Lower leg skin (tissue), 3 donors: ENCODE data around the gene MEAK7.

Experiments
- POLR2A ChIP-seq, 2 donors: fragments of 450-650 bp; IDR thresholded peaks; one replicate each; pipeline ENCODE4 v1.6.1; 2016 to 2017; ENCODE audit warnings: antibody characterized with exemption in 2 of 2, mild to moderate bottlenecking in 1 of 2, moderate library complexity in 1 of 2
- TF ChIP-seq, protein P1 (sequence below), 3 donors: fragments of 450-650 bp; IDR thresholded peaks; one replicate each; pipeline ENCODE4 v1.5.1; 2016; ENCODE audit warnings: antibody characterized with exemption in 3 of 3, mild to moderate bottlenecking in 3 of 3, moderate library complexity in 2 of 3

GRCh38 chr16:84526794-84527531 is 22.5 kb upstream of the MEAK7 start:
- TF ChIP-seq, protein P1, sequence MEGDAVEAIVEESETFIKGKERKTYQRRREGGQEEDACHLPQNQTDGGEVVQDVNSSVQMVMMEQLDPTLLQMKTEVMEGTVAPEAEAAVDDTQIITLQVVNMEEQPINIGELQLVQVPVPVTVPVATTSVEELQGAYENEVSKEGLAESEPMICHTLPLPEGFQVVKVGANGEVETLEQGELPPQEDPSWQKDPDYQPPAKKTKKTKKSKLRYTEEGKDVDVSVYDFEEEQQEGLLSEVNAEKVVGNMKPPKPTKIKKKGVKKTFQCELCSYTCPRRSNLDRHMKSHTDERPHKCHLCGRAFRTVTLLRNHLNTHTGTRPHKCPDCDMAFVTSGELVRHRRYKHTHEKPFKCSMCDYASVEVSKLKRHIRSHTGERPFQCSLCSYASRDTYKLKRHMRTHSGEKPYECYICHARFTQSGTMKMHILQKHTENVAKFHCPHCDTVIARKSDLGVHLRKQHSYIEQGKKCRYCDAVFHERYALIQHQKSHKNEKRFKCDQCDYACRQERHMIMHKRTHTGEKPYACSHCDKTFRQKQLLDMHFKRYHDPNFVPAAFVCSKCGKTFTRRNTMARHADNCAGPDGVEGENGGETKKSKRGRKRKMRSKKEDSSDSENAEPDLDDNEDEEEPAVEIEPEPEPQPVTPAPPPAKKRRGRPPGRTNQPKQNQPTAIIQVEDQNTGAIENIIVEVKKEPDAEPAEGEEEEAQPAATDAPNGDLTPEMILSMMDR (IDR thresholded peaks at IDR 0.05), result no peak
- no peak for TF ChIP-seq POLR2A (IDR thresholded peaks at IDR 0.05)
